Measurements from ENCODE around the gene PRKN. TPM values are rescaled to one million over a fixed set of nuclear protein-coding genes. Genes with fewer than 3 reads are reported as not detected.

The PRKN gene
- total RNA-seq, 2 experiments from 2014 or later = 0.63 TPM; not detected in 1

GRCh38 chr6:161355696-161356095 is 1371.9 kb downstream of the PRKN start:
- no peaks in the 10 kb centered on the region for H3K9me3 Mint-ChIP-seq (ENCODE audit: insufficient read depth)
- no peak for DNase-seq
- CTCF ChIA-PET = interaction anchor here (0.7 to 1.1 kb wide), 2 partner anchors 15 to 18 kb away, joined by 3 read pairs; no protein-coding TSS in a partner anchor
- H3K36me3 Mint-ChIP-seq (ENCODE audit: low read depth) = no peaks in the 10 kb centered on the region
- no peaks in the 10 kb centered on the region for H3K27me3 Mint-ChIP-seq (ENCODE audit: low read depth)
- no peak overlapping the region for H3K27ac Mint-ChIP-seq
- H3K4me1 Mint-ChIP-seq (ENCODE audit: low read depth) = peaks cover 18% of the 10 kb centered on the region
- H3K4me3 Mint-ChIP-seq = no peak overlapping the region
- POLR2A ChIA-PET = no interaction called here
- ATAC-seq = no peak

- peaks cover 18% of the 10 kb centered on the region for H3K4me1 Mint-ChIP-seq (ENCODE audit: low read depth)
- H3K36me3 Mint-ChIP-seq (ENCODE audit: low read depth) = no peaks in the 10 kb centered on the region
- CTCF ChIA-PET = interaction anchor here (0.7 to 1.6 kb wide), 2 partner anchors 16 to 423 kb away, joined by 3 read pairs; no protein-coding TSS in a partner anchor
- no peaks in the 10 kb centered on the region for H3K9me3 Mint-ChIP-seq (ENCODE audit: insufficient read depth)
- no peak overlapping the region for H3K27ac Mint-ChIP-seq
- POLR2A ChIA-PET = no interaction called here
- no peaks in the 10 kb centered on the region for H3K27me3 Mint-ChIP-seq (ENCODE audit: low read depth)
- no peak for ATAC-seq
- no peak for DNase-seq
- H3K4me3 Mint-ChIP-seq = no peak overlapping the region
Observed at GRCh38 chr6:161354956-161355355, 1372.6 kb downstream of the PRKN start.

GRCh38 chr6:161354276-161354840 is 1373.2 kb downstream of the PRKN start:
- POLR2A ChIA-PET = no interaction called here
- H3K36me3 Mint-ChIP-seq (ENCODE audit: low read depth) = no peaks in the 10 kb centered on the region
- no peaks in the 10 kb centered on the region for H3K9me3 Mint-ChIP-seq (ENCODE audit: insufficient read depth)
- no peak for ATAC-seq
- CTCF ChIA-PET = interaction anchor here (1.6 kb wide), 1 partner anchor 422 kb away, joined by 3 read pairs; no protein-coding TSS in a partner anchor
- H3K4me1 Mint-ChIP-seq (ENCODE audit: low read depth) = peaks cover 18% of the 10 kb centered on the region
- no peak overlapping the region for H3K27ac Mint-ChIP-seq
- no peak for DNase-seq
- no peak overlapping the region for H3K4me3 Mint-ChIP-seq
- no peaks in the 10 kb centered on the region for H3K27me3 Mint-ChIP-seq (ENCODE audit: low read depth)

- CTCF ChIA-PET = no interaction called here
- no peak overlapping the region for H3K27ac Mint-ChIP-seq
- ATAC-seq (no peak), DNase-seq (no peak)
- H3K4me1 Mint-ChIP-seq (ENCODE audit: low read depth) = peaks cover 18% of the 10 kb centered on the region
- no peaks in the 10 kb centered on the region for H3K36me3 Mint-ChIP-seq (ENCODE audit: low read depth)
- H3K4me3 Mint-ChIP-seq = no peak overlapping the region
- H3K27me3 Mint-ChIP-seq (ENCODE audit: low read depth) = no peaks in the 10 kb centered on the region
- POLR2A ChIA-PET = no interaction called here
- H3K9me3 Mint-ChIP-seq (ENCODE audit: insufficient read depth) = no peaks in the 10 kb centered on the region
Observed at GRCh38 chr6:161353208-161353613, 1374.4 kb downstream of the PRKN start.

- DNase-seq = peak; percentile 29
- no peak overlapping the region for H3K27ac Mint-ChIP-seq
- peaks cover 16% of the 10 kb centered on the region for H3K4me1 Mint-ChIP-seq (ENCODE audit: low read depth)
- no peak for ATAC-seq
- H3K36me3 Mint-ChIP-seq (ENCODE audit: low read depth) = no peaks in the 10 kb centered on the region
- ChIA-PET CTCF (no interaction called here), POLR2A (no interaction called here)
- H3K9me3 Mint-ChIP-seq (ENCODE audit: insufficient read depth) = no peaks in the 10 kb centered on the region
- H3K27me3 Mint-ChIP-seq (ENCODE audit: low read depth) = no peaks in the 10 kb centered on the region
- H3K4me3 Mint-ChIP-seq = no peak overlapping the region
Observed at GRCh38 chr6:161351858-161352257, 1375.7 kb downstream of the PRKN start.

- peaks cover 6% of the 10 kb centered on the region for H3K4me1 Mint-ChIP-seq (ENCODE audit: low read depth)
- DNase-seq = no peak
- H3K27ac Mint-ChIP-seq = no peak overlapping the region
- ChIA-PET CTCF (no interaction called here), POLR2A (interaction anchor here (0.5 kb wide), 1 partner anchor 33 kb away, joined by 3 read pairs; no protein-coding TSS in a partner anchor)
- H3K27me3 Mint-ChIP-seq (ENCODE audit: low read depth) = no peaks in the 10 kb centered on the region
- H3K9me3 Mint-ChIP-seq (ENCODE audit: insufficient read depth) = no peaks in the 10 kb centered on the region
- no peak overlapping the region for H3K4me3 Mint-ChIP-seq
- H3K36me3 Mint-ChIP-seq (ENCODE audit: low read depth) = no peaks in the 10 kb centered on the region
- no peak for ATAC-seq
Observed at GRCh38 chr6:161349886-161350285, 1377.7 kb downstream of the PRKN start.

- no peak overlapping the region for H3K27ac Mint-ChIP-seq
- H3K4me1 Mint-ChIP-seq (ENCODE audit: low read depth) = peaks cover 6% of the 10 kb centered on the region
- no peaks in the 10 kb centered on the region for H3K27me3 Mint-ChIP-seq (ENCODE audit: low read depth)
- ATAC-seq (no peak), DNase-seq (no peak)
- ChIA-PET POLR2A (no interaction called here), CTCF (no interaction called here)
- no peak overlapping the region for H3K4me3 Mint-ChIP-seq
- H3K9me3 Mint-ChIP-seq (ENCODE audit: insufficient read depth) = no peaks in the 10 kb centered on the region
- no peaks in the 10 kb centered on the region for H3K36me3 Mint-ChIP-seq (ENCODE audit: low read depth)
Observed at GRCh38 chr6:161348628-161348994, 1379.0 kb downstream of the PRKN start.

GRCh38 chr6:161347988-161348627 is 1379.5 kb downstream of the PRKN start:
- H3K4me1 Mint-ChIP-seq (ENCODE audit: low read depth) = peaks cover 6% of the 10 kb centered on the region
- H3K27ac Mint-ChIP-seq = no peak overlapping the region
- ChIA-PET POLR2A (no interaction called here), CTCF (no interaction called here)
- no peaks in the 10 kb centered on the region for H3K36me3 Mint-ChIP-seq (ENCODE audit: low read depth)
- DNase-seq = no peak
- H3K9me3 Mint-ChIP-seq (ENCODE audit: insufficient read depth) = no peaks in the 10 kb centered on the region
- H3K4me3 Mint-ChIP-seq = no peak overlapping the region
- no peaks in the 10 kb centered on the region for H3K27me3 Mint-ChIP-seq (ENCODE audit: low read depth)
- no peak for ATAC-seq

- H3K27me3 Mint-ChIP-seq (ENCODE audit: low read depth) = no peaks in the 10 kb centered on the region
- H3K36me3 Mint-ChIP-seq (ENCODE audit: low read depth) = no peaks in the 10 kb centered on the region
- DNase-seq (no peak), ATAC-seq (no peak)
- CTCF ChIA-PET = no interaction called here
- no peak overlapping the region for H3K27ac Mint-ChIP-seq
- no peaks in the 10 kb centered on the region for H3K9me3 Mint-ChIP-seq (ENCODE audit: insufficient read depth)
- no peak overlapping the region for H3K4me3 Mint-ChIP-seq
- POLR2A ChIA-PET = no interaction called here
- peaks cover 6% of the 10 kb centered on the region for H3K4me1 Mint-ChIP-seq (ENCODE audit: low read depth)
Observed at GRCh38 chr6:161347125-161347524, 1380.4 kb downstream of the PRKN start.

- Mint-ChIP-seq H3K9me3 (ENCODE audit: insufficient read depth) (no peaks in the 10 kb centered on the region), H3K27ac (no peak overlapping the region), H3K4me3 (no peak overlapping the region), H3K36me3 (ENCODE audit: low read depth) (no peaks in the 10 kb centered on the region), H3K27me3 (ENCODE audit: low read depth) (no peaks in the 10 kb centered on the region), H3K4me1 (ENCODE audit: low read depth) (peaks cover 2% of the 10 kb centered on the region)
- ChIA-PET CTCF (no interaction called here), POLR2A (no interaction called here)
- DNase-seq (no peak), ATAC-seq (no peak)
Observed at GRCh38 chr6:161346717-161347116, 1380.8 kb downstream of the PRKN start.

- POLR2A ChIA-PET = no interaction called here
- Mint-ChIP-seq H3K9me3 (ENCODE audit: insufficient read depth) (no peaks in the 10 kb centered on the region), H3K4me3 (no peak overlapping the region), H3K36me3 (ENCODE audit: low read depth) (no peaks in the 10 kb centered on the region), H3K27me3 (ENCODE audit: low read depth) (no peaks in the 10 kb centered on the region), H3K4me1 (ENCODE audit: low read depth) (no peaks in the 10 kb centered on the region), H3K27ac (no peak overlapping the region)
- DNase-seq (no peak), ATAC-seq (no peak)
- CTCF ChIA-PET = no interaction called here
Observed at GRCh38 chr6:161344626-161345025, 1382.9 kb downstream of the PRKN start.

GRCh38 chr6:161342039-161342438 is 1385.5 kb downstream of the PRKN start:
- POLR2A ChIA-PET = no interaction called here
- Mint-ChIP-seq H3K27me3 (ENCODE audit: low read depth) (no peaks in the 10 kb centered on the region), H3K9me3 (ENCODE audit: insufficient read depth) (no peaks in the 10 kb centered on the region), H3K4me3 (no peak overlapping the region), H3K27ac (no peak overlapping the region), H3K36me3 (ENCODE audit: low read depth) (no peaks in the 10 kb centered on the region), H3K4me1 (ENCODE audit: low read depth) (no peaks in the 10 kb centered on the region)
- DNase-seq = no peak
- ATAC-seq = no peak
- CTCF ChIA-PET = no interaction called here

GRCh38 chr6:161341638-161342037 is 1385.9 kb downstream of the PRKN start:
- DNase-seq (no peak), ATAC-seq (no peak)
- no peaks in the 10 kb centered on the region for H3K27me3 Mint-ChIP-seq (ENCODE audit: low read depth)
- no peak overlapping the region for H3K4me3 Mint-ChIP-seq
- H3K27ac Mint-ChIP-seq = no peak overlapping the region
- no peaks in the 10 kb centered on the region for H3K9me3 Mint-ChIP-seq (ENCODE audit: insufficient read depth)
- H3K36me3 Mint-ChIP-seq (ENCODE audit: low read depth) = no peaks in the 10 kb centered on the region
- no peaks in the 10 kb centered on the region for H3K4me1 Mint-ChIP-seq (ENCODE audit: low read depth)
- CTCF ChIA-PET = no interaction called here
- POLR2A ChIA-PET = no interaction called here

Data from activated CD8-positive, alpha-beta T cell treated with anti-CD3 and anti-CD28 coated beads, Interleukin-2, amount 10 ng/mL, durations not matched to agents 7 days and 5 days (primary cell).